ENCODE results near the gene PRDM1.

DNA sequence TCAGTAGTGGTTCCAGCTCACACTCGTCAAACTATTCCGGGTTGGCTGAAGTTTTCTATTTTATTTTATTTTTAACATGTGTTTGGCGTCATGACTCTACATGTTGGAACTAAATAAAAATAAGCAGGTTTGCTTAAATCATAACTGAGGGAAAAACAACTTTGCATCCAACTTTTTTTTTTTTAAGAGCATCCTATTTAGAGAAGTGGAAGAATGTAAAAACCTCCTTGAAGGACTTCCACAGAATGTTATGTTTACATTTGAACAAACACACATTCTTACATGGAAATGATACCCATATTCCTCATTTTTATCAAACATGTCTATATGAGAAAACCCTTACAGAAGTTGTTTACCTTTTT, 659 bp downstream of the PRDM1 start:
- TF ChIP-seq CTCF (IDR thresholded peaks at IDR 0.05): no peak
- no peak for TF ChIP-seq POLR2A (IDR thresholded peaks at IDR 0.05)

All from body of pancreas (tissue), 4 donors.